Measurements from ENCODE around the gene UBE2G2.

The UBE2G2 gene

GRCh38 chr21:44805859-44806258 is 4.2 kb upstream of the UBE2G2 start:
- Histone ChIP-seq H3K4me3 (ENCODE audit: low read depth, low read length) (no peak overlapping the region), H3K27me3 (ENCODE audit: control insufficient read depth, insufficient read depth, low read length) (no peaks in the 10 kb centered on the region), H3K9ac (ENCODE audit: low read depth, low read length) (no peak overlapping the region), H3K9me3 (ENCODE audit: control insufficient read depth, insufficient read depth, low read length) (no peaks in the 10 kb centered on the region), H3K4me1 (ENCODE audit: control insufficient read depth, insufficient read depth, low read length) (peaks cover 5% of the 10 kb centered on the region), H3K36me3 (ENCODE audit: control insufficient read depth, insufficient read depth, low read length) (peaks cover 10% of the 10 kb centered on the region)

- H3K9ac ChIP-seq (ENCODE audit: low read depth, low read length): no peak overlapping the region
- H3K36me3 ChIP-seq (ENCODE audit: control insufficient read depth, insufficient read depth, low read length): peaks cover 7% of the 10 kb centered on the region
- no peak overlapping the region for H3K4me3 ChIP-seq (ENCODE audit: low read depth, low read length)
- H3K4me1 ChIP-seq (ENCODE audit: control insufficient read depth, insufficient read depth, low read length): peaks cover 5% of the 10 kb centered on the region
- no peaks in the 10 kb centered on the region for H3K27me3 ChIP-seq (ENCODE audit: control insufficient read depth, insufficient read depth, low read length)
- no peaks in the 10 kb centered on the region for H3K9me3 ChIP-seq (ENCODE audit: control insufficient read depth, insufficient read depth, low read length)
These were observed 3.6 kb upstream of the UBE2G2 start for GRCh38 chr21:44805226-44805625.

GRCh38 chr21:44804762-44805161 is 3.1 kb upstream of the UBE2G2 start:
- Histone ChIP-seq H3K36me3 (ENCODE audit: control insufficient read depth, insufficient read depth, low read length) (peaks cover 7% of the 10 kb centered on the region), H3K27me3 (ENCODE audit: control insufficient read depth, insufficient read depth, low read length) (no peaks in the 10 kb centered on the region), H3K9ac (ENCODE audit: low read depth, low read length) (no peak overlapping the region), H3K4me1 (ENCODE audit: control insufficient read depth, insufficient read depth, low read length) (peaks cover 5% of the 10 kb centered on the region), H3K4me3 (ENCODE audit: low read depth, low read length) (no peak overlapping the region), H3K9me3 (ENCODE audit: control insufficient read depth, insufficient read depth, low read length) (no peaks in the 10 kb centered on the region)

- Histone ChIP-seq H3K9ac (ENCODE audit: low read depth, low read length) (no peak overlapping the region), H3K9me3 (ENCODE audit: control insufficient read depth, insufficient read depth, low read length) (no peaks in the 10 kb centered on the region), H3K36me3 (ENCODE audit: control insufficient read depth, insufficient read depth, low read length) (peaks cover 10% of the 10 kb centered on the region), H3K27me3 (ENCODE audit: control insufficient read depth, insufficient read depth, low read length) (no peaks in the 10 kb centered on the region), H3K4me1 (ENCODE audit: control insufficient read depth, insufficient read depth, low read length) (peaks cover 5% of the 10 kb centered on the region), H3K4me3 (ENCODE audit: low read depth, low read length) (no peak overlapping the region)
These were observed 2.0 kb upstream of the UBE2G2 start for GRCh38 chr21:44803651-44804050.

- H3K9me3 ChIP-seq (ENCODE audit: control insufficient read depth, insufficient read depth, low read length): no peaks in the 10 kb centered on the region
- peaks cover 13% of the 10 kb centered on the region for H3K36me3 ChIP-seq (ENCODE audit: control insufficient read depth, insufficient read depth, low read length)
- peak overlapping the region; percentile 76 for H3K9ac ChIP-seq (ENCODE audit: low read depth, low read length)
- H3K4me1 ChIP-seq (ENCODE audit: control insufficient read depth, insufficient read depth, low read length): peaks cover 5% of the 10 kb centered on the region
- H3K27me3 ChIP-seq (ENCODE audit: control insufficient read depth, insufficient read depth, low read length): no peaks in the 10 kb centered on the region
- H3K4me3 ChIP-seq (ENCODE audit: low read depth, low read length): peak overlapping the region; percentile 63
These were observed 955 bp upstream of the UBE2G2 start for GRCh38 chr21:44802396-44803153.

- Histone ChIP-seq H3K36me3 (ENCODE audit: control insufficient read depth, insufficient read depth, low read length) (peaks cover 6% of the 10 kb centered on the region), H3K9ac (ENCODE audit: low read depth, low read length) (peak overlapping the region; percentile 42), H3K27me3 (ENCODE audit: control insufficient read depth, insufficient read depth, low read length) (no peaks in the 10 kb centered on the region), H3K4me1 (ENCODE audit: control insufficient read depth, insufficient read depth, low read length) (peaks cover 8% of the 10 kb centered on the region), H3K4me3 (ENCODE audit: low read depth, low read length) (peak overlapping the region; percentile 63), H3K9me3 (ENCODE audit: control insufficient read depth, insufficient read depth, low read length) (no peaks in the 10 kb centered on the region)
These were observed 601 bp downstream of the UBE2G2 start for GRCh38 chr21:44800971-44801467.

GRCh38 chr21:44800103-44800502 is 1.5 kb downstream of the UBE2G2 start:
- Histone ChIP-seq H3K36me3 (ENCODE audit: control insufficient read depth, insufficient read depth, low read length) (peaks cover 6% of the 10 kb centered on the region), H3K4me3 (ENCODE audit: low read depth, low read length) (peak overlapping the region; percentile 63), H3K9me3 (ENCODE audit: control insufficient read depth, insufficient read depth, low read length) (no peaks in the 10 kb centered on the region), H3K4me1 (ENCODE audit: control insufficient read depth, insufficient read depth, low read length) (peaks cover 8% of the 10 kb centered on the region), H3K9ac (ENCODE audit: low read depth, low read length) (no peak overlapping the region), H3K27me3 (ENCODE audit: control insufficient read depth, insufficient read depth, low read length) (no peaks in the 10 kb centered on the region)

GRCh38 chr21:44799646-44800045 is 2.0 kb downstream of the UBE2G2 start:
- Histone ChIP-seq H3K4me1 (ENCODE audit: control insufficient read depth, insufficient read depth, low read length) (peaks cover 8% of the 10 kb centered on the region), H3K9ac (ENCODE audit: low read depth, low read length) (no peak overlapping the region), H3K9me3 (ENCODE audit: control insufficient read depth, insufficient read depth, low read length) (no peaks in the 10 kb centered on the region), H3K36me3 (ENCODE audit: control insufficient read depth, insufficient read depth, low read length) (peaks cover 6% of the 10 kb centered on the region), H3K27me3 (ENCODE audit: control insufficient read depth, insufficient read depth, low read length) (no peaks in the 10 kb centered on the region), H3K4me3 (ENCODE audit: low read depth, low read length) (no peak overlapping the region)

- peaks cover 5% of the 10 kb centered on the region for H3K4me1 ChIP-seq (ENCODE audit: control insufficient read depth, insufficient read depth, low read length)
- no peaks in the 10 kb centered on the region for H3K27me3 ChIP-seq (ENCODE audit: control insufficient read depth, insufficient read depth, low read length)
- no peak overlapping the region for H3K4me3 ChIP-seq (ENCODE audit: low read depth, low read length)
- no peak overlapping the region for H3K9ac ChIP-seq (ENCODE audit: low read depth, low read length)
- H3K36me3 ChIP-seq (ENCODE audit: control insufficient read depth, insufficient read depth, low read length): peaks cover 6% of the 10 kb centered on the region
- H3K9me3 ChIP-seq (ENCODE audit: control insufficient read depth, insufficient read depth, low read length): no peaks in the 10 kb centered on the region
These were observed 3.8 kb downstream of the UBE2G2 start for GRCh38 chr21:44797775-44798174.

GRCh38 chr21:44795342-44795741 is 6.3 kb downstream of the UBE2G2 start:
- Histone ChIP-seq H3K9ac (ENCODE audit: low read depth, low read length) (no peak overlapping the region), H3K4me1 (ENCODE audit: control insufficient read depth, insufficient read depth, low read length) (peaks cover 3% of the 10 kb centered on the region), H3K27me3 (ENCODE audit: control insufficient read depth, insufficient read depth, low read length) (no peaks in the 10 kb centered on the region), H3K4me3 (ENCODE audit: low read depth, low read length) (no peak overlapping the region), H3K36me3 (ENCODE audit: control insufficient read depth, insufficient read depth, low read length) (peaks cover 11% of the 10 kb centered on the region), H3K9me3 (ENCODE audit: control insufficient read depth, insufficient read depth, low read length) (no peaks in the 10 kb centered on the region)

- Histone ChIP-seq H3K27me3 (ENCODE audit: control insufficient read depth, insufficient read depth, low read length) (no peaks in the 10 kb centered on the region), H3K9ac (ENCODE audit: low read depth, low read length) (no peak overlapping the region), H3K4me1 (ENCODE audit: control insufficient read depth, insufficient read depth, low read length) (peaks cover 3% of the 10 kb centered on the region), H3K9me3 (ENCODE audit: control insufficient read depth, insufficient read depth, low read length) (no peaks in the 10 kb centered on the region), H3K36me3 (ENCODE audit: control insufficient read depth, insufficient read depth, low read length) (peaks cover 9% of the 10 kb centered on the region), H3K4me3 (ENCODE audit: low read depth, low read length) (no peak overlapping the region)
These were observed 7.8 kb downstream of the UBE2G2 start for GRCh38 chr21:44793592-44794374.

All from iPS-15b (cell line).